Type B pancreatic cell (in vitro differentiated cells): ENCODE data around the gene APBB2. TPM values are rescaled to one million over a fixed set of nuclear protein-coding genes. Genes with fewer than 3 reads are reported as not detected.
"Not testable (repeated sequence)": the region's sequence is repeated elsewhere in the genome, so short reads cannot be mapped to it uniquely, and the experiment has no call there.

ENCODE experiments used
- DNase-seq: peaks from one replicate; pipeline ENCODE4 v3.0.0; 2021; ENCODE audit warnings: mixed read lengths; ENCODE audit not compliant: unreplicated experiment; ENCODE audit errors: extremely low spot score
- H3K27ac Mint-ChIP-seq: 2 replicates; pipeline ENCODE4 v1.8.0; 2021; ENCODE audit warnings: mild to moderate bottlenecking, mixed read lengths
- H3K27me3 Mint-ChIP-seq: 2 replicates; pipeline ENCODE4 v1.8.0; 2021; ENCODE audit warnings: mixed read lengths
- H3K36me3 Mint-ChIP-seq: 2 replicates; pipeline ENCODE4 v1.8.0; 2021; ENCODE audit warnings: mixed read lengths
- H3K4me1 Mint-ChIP-seq: one replicate; pipeline ENCODE4 v1.8.0; 2021; ENCODE audit warnings: mixed read lengths; ENCODE audit not compliant: unreplicated experiment
- H3K4me3 Mint-ChIP-seq: 2 replicates; pipeline ENCODE4 v1.8.0; 2021; ENCODE audit warnings: mild to moderate bottlenecking, mixed read lengths
- H3K9me3 Mint-ChIP-seq: 2 replicates; pipeline ENCODE4 v1.8.0; 2021; ENCODE audit warnings: mixed read lengths
- total RNA-seq: library from RNA; stranded (reverse); gene quantifications from 2 replicates; pipeline ENCODE4 v1.2.1, GENCODE V29; 2021; ENCODE audit warnings: low replicate concordance
- TF ChIP-seq, protein P1 (sequence below): fragments of 200-600 bp; sonication (generic); conservative IDR thresholded peaks from 2 replicates; pipeline ENCODE4 v1.5.0; 2021; ENCODE audit warnings: antibody characterized with exemption, mild to moderate bottlenecking

The APBB2 gene
- total RNA-seq, 1 donor from 2014 or later, result 33.3 TPM

DNA sequence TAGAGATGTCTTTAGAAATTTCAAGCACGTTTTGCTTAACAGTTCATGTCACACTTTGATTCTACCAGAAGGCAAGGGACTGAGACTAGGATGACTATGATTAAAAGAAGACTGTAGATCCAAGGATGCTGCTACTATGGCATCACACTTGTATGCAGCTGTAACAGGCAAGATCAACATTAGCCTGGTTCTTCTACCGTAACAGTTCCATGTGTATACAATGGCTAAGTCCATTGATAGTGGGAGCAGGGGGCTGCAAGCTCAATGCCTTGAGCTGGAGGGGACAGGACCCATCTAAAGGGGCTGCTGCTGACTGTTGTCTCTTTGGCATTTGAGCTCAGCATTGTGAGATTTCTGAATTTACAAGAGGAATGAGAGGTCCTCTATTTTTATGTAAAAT lies 212.0 kb downstream of the APBB2 start:
- TF ChIP-seq, protein P1, sequence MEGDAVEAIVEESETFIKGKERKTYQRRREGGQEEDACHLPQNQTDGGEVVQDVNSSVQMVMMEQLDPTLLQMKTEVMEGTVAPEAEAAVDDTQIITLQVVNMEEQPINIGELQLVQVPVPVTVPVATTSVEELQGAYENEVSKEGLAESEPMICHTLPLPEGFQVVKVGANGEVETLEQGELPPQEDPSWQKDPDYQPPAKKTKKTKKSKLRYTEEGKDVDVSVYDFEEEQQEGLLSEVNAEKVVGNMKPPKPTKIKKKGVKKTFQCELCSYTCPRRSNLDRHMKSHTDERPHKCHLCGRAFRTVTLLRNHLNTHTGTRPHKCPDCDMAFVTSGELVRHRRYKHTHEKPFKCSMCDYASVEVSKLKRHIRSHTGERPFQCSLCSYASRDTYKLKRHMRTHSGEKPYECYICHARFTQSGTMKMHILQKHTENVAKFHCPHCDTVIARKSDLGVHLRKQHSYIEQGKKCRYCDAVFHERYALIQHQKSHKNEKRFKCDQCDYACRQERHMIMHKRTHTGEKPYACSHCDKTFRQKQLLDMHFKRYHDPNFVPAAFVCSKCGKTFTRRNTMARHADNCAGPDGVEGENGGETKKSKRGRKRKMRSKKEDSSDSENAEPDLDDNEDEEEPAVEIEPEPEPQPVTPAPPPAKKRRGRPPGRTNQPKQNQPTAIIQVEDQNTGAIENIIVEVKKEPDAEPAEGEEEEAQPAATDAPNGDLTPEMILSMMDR, result no peak
- H3K9me3 Mint-ChIP-seq, result no peaks in the 10 kb centered on the region
- H3K27me3 Mint-ChIP-seq, result no peaks in the 10 kb centered on the region
- H3K4me1 Mint-ChIP-seq, result no peaks in the 10 kb centered on the region
- no peak overlapping the region for H3K4me3 Mint-ChIP-seq
- peaks cover 4% of the 10 kb centered on the region for H3K36me3 Mint-ChIP-seq
- H3K27ac Mint-ChIP-seq, result no peak overlapping the region
- DNase-seq, result no peak

DNA sequence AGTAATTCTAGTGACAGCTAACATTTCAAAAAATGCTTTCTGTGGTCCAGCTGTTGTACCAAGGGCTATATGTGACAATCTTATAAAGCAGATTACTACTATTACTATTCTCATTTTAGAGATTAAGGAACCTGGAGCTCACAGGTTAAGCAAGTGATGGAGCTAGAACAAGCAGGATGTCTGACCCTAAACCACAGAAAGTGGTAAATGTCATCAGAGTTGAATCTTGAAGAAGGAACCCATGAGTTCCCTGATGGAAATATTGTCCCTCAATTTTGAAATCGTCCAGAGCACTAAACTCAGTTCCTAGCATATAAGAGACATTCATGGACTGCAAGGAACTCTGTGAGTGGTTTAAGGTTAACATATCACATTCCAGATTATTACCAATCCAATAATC lies 214.0 kb downstream of the APBB2 start:
- no peaks in the 10 kb centered on the region for H3K4me1 Mint-ChIP-seq
- H3K9me3 Mint-ChIP-seq, result no peaks in the 10 kb centered on the region
- no peak overlapping the region for H3K4me3 Mint-ChIP-seq
- TF ChIP-seq, protein P1, result no peak
- H3K27me3 Mint-ChIP-seq, result no peaks in the 10 kb centered on the region
- H3K36me3 Mint-ChIP-seq, result no peaks in the 10 kb centered on the region
- no peak for DNase-seq
- no peak overlapping the region for H3K27ac Mint-ChIP-seq

DNA sequence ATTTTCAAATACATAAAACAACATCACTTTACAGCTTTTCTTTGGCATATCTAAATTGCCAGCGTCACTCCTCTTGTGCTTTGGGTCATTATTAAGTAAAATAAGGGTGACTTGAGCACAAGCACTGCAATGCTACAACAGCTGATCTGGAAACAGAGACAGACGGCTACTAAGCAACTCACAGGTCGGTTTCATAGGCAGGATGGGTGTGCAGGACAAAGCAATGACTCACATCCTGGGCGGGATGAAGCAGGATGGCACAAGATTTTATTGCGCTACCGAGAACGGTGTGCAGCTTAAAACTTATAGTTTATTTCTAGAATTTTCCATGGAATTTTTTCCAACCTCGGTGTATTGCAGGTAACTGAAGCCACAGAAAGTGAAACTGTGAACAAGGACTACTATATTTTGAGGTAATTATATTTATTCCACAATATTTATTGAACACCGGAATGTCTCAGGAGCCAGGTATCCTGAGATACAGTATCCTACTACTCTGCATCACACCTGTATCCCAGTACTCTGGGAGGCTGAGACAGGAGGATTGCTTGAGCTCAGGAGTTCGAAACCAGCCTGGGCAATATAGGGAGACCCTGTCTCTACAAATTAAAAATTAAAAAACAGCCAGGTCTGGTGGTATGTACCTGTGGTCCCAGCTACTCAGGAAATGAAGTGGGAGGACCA lies 215.5 kb downstream of the APBB2 start:
- H3K27ac Mint-ChIP-seq, result no peak overlapping the region
- no peak overlapping the region for H3K4me3 Mint-ChIP-seq

DNA sequence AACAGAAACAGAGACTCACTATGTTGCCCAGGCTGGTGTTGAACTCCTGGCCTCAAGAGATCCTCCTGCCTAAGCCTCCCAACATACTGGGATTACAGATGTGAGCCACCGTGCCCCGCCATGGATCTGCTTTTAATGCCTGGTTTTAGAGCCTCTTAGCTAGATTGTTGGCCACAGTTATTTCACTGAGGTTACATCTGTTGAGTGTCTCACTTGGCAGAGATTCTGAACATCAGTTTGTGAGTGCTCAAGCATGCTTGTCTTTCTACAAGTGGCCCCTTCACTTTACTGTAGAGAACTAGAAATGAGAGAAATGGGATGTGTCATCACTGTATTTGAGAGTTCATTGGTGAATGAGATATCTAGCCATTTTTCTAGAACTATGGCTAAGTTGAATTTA lies 218.5 kb downstream of the APBB2 start:
- Mint-ChIP-seq H3K36me3 (peaks cover 5% of the 10 kb centered on the region), H3K27ac (no peak overlapping the region), H3K4me3 (no peak overlapping the region), H3K27me3 (no peaks in the 10 kb centered on the region), H3K9me3 (no peaks in the 10 kb centered on the region), H3K4me1 (peaks cover 11% of the 10 kb centered on the region)
- DNase-seq, result no peak
- TF ChIP-seq, protein P1, result no peak

More for the DNA sequence above, 215.5 kb downstream of the APBB2 start:
- H3K4me1 Mint-ChIP-seq, result no peaks in the 10 kb centered on the region
- H3K27me3 Mint-ChIP-seq, result no peaks in the 10 kb centered on the region
- TF ChIP-seq, protein P1, result no peak
- no peaks in the 10 kb centered on the region for H3K36me3 Mint-ChIP-seq
- no peak for DNase-seq
- H3K9me3 Mint-ChIP-seq, result no peaks in the 10 kb centered on the region

DNA sequence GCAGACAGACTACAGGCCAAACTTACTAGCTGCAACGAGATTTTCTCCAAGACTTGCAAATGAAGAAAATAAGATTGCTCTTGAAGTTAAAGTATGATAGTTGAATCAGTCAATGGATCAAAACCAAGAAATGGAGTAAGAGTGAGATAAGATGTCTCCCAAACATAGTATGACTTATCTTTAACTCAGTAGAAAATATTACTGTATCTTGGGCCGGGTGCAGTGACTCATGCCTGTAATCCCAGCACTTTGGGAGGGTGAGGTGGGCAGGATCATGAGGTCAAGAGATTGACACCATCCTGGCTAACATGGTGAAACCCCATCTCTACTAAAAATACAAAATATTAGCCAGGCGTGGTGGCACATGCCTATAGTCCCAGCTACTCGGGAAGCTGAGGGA lies 220.0 kb downstream of the APBB2 start:
- not testable (repeated sequence) for H3K9me3 Mint-ChIP-seq, H3K27ac Mint-ChIP-seq, H3K36me3 Mint-ChIP-seq, H3K4me3 Mint-ChIP-seq, DNase-seq, H3K27me3 Mint-ChIP-seq
- H3K4me1 Mint-ChIP-seq, result peaks cover 11% of the 10 kb centered on the region

DNA sequence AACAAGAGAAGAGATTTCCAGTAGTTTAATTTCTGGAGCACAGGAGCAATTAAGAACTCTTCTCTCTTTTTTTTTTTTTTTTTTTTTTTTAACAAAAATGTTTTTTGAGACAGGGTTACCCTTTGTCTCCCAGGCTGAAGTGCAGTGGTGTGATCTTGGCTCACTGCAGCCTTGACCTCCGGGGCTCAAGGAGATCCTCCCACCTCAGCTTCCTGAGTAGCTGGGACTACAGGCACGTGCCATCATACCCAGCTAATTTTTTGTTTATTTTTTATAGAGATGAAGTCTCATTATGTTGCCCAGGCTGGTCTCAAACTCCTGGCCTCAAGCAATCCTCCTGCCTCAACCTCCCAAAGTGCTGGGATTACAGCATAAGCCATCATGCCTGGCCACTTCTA lies 221.0 kb downstream of the APBB2 start:
- not testable (repeated sequence) for H3K9me3 Mint-ChIP-seq, H3K27ac Mint-ChIP-seq, DNase-seq, H3K27me3 Mint-ChIP-seq, H3K4me3 Mint-ChIP-seq, H3K36me3 Mint-ChIP-seq
- H3K4me1 Mint-ChIP-seq, result peaks cover 11% of the 10 kb centered on the region
